Measurements from ENCODE around the gene KLHDC8A. TPM values are rescaled to one million over a fixed set of nuclear protein-coding genes. Genes with fewer than 3 reads are reported as not detected.
"Not testable (repeated sequence)": the region's sequence is repeated elsewhere in the genome, so short reads cannot be mapped to it uniquely, and the experiment has no call there.

KLHDC8A gene
- total and polyA plus RNA-seq, 2 donors (not counting 3 experiments of a cell fraction or from before 2014, with no cell fraction given): not detected

DNA sequence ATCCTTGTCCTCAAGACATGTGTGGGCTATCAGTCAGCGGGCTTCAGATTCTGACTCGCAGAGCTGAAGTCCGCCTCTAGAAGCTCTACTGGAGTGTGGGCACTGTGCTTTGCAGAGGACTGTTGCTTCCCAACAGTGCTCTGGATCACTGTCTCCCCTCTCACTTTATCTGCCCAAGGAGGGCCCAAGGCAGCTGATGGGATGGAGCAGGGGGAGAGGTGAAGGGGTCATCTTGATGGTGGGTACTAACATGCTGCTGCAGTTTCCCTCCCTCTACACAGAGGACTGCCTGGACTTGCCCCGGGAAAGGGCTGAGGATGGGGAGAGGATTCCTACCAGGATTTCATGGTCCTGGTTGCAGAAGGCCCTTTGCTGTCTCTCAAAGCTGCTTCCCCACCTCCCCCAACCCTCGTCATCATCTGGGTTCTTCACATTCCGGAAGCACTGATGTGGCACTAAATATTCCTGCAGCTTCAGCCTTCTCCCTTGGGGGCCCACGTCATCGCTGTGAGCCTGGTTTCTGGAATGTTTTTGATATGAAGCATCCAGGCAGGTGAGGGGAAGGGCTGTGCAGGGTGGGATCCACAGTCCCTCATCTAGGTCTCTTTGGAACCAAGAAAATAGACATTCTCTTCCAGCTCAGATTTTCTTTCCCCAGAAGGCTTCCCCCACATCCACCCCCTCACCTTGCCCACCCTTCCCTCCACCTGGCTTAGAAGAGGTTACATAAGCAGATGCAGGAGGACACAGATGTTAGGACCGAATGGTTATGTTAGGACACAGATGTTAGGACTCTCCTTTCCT lies 58.3 kb downstream of the KLHDC8A start:
- TF ChIP-seq FOS (IDR thresholded peaks at IDR 0.05; ENCODE audit: borderline replicate concordance, insufficient read depth, low read length) (no peak), JUN (IDR thresholded peaks at IDR 0.05; ENCODE audit: borderline replicate concordance, insufficient read depth, insufficient read length, low read depth) (peak; percentile 40)
- FAIRE-seq: peak; percentile 85

DNA sequence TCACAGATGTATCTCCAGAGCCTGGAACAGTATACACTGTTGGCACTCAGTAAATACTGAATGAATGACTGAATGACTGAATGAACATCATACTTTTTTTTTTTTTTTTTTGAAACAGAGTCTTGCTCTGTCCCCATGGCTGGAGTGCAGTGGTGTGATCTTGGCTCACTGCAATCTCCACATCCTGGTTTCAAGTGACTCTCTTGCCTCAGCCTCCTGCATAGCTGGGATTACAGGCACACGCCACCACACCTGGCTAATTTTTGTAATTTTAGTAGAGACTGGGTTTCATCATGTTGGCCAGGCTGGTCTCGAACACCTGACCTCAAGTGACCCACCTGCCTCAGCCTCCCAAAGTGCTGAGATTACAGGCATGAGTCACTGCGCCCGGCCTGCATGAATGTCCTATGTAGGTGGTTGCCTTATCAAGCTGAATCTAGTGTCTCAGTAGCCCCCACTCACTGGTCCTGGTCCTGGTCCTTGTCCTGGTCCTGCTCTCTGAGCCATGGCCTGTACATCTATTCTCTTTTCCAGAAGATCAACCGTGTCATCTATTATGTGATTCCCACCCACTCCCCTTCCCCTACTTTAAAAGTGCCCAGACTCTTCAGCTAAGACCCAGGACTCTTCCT lies 59.1 kb downstream of the KLHDC8A start:
- H4K20me1 ChIP-seq (replicated peaks; ENCODE audit: control insufficient read depth, extremely low read depth, insufficient read depth, low read length); POLR2A ChIA-PET; H3K4me3 ChIP-seq (replicated peaks in 1 of 3; ENCODE audit: insufficient read depth in 1 of 3, low read depth in 1 of 3, low read length in 3 of 3); H3K4me2 ChIP-seq (ENCODE audit: insufficient read depth, low read length); H3K36me3 ChIP-seq (ENCODE audit: control insufficient read depth in 2 of 2, extremely low read depth in 1 of 2, insufficient read depth in 2 of 2, low read length in 2 of 2); H3K79me2 ChIP-seq (ENCODE audit: control insufficient read depth, insufficient read depth, low read length); BruUV-seq (replicated peaks); dilution Hi-C loops (cut with MboI; ENCODE audit: extremely low pct_ligation_motif_present, low sequenced_read_pairs); DNase-seq (ENCODE audit: low read depth, low spot score); H3K9ac ChIP-seq (replicated peaks; ENCODE audit: extremely low read depth, insufficient read depth, low read length); H3K9me1 ChIP-seq (replicated peaks; ENCODE audit: control insufficient read depth, extremely low read depth, insufficient read depth, low read length); intact Hi-C loops (cut with micrococcal nuclease); H3K9me3 ChIP-seq (replicated peaks; ENCODE audit: control insufficient read depth, insufficient read depth, low read length); H3K27me3 ChIP-seq (ENCODE audit: control insufficient read depth in 2 of 2, insufficient read depth in 2 of 2, low read length in 2 of 2); H2AFZ ChIP-seq (ENCODE audit: low read depth, low read length): not testable (repeated sequence)
- peak; percentile 76 for FAIRE-seq
- CTCF ChIA-PET: interaction anchor here (1.0 to 6.9 kb wide), 5 partner anchors 13 to 45 kb away, joined by 3 to 49 read pairs (median 7); partner anchors contain the start of gene NUAK2
- Histone ChIP-seq H3K4me1 (ENCODE audit: control insufficient read depth, extremely low read depth, insufficient read depth, low read length) (peaks cover 30% of the 10 kb centered on the region), H3K27ac (ENCODE audit: insufficient read depth, low read depth, low read length) (peak overlapping the region; percentile 52)

More for the DNA sequence above, 58.3 kb downstream of the KLHDC8A start:
- peaks cover 28% of the 10 kb centered on the region for H3K4me1 ChIP-seq (ENCODE audit: control insufficient read depth, extremely low read depth, insufficient read depth, low read length)
- H4K20me1 ChIP-seq (replicated peaks; ENCODE audit: control insufficient read depth, extremely low read depth, insufficient read depth, low read length): no peaks in the 10 kb centered on the region
- H3K9me3 ChIP-seq (replicated peaks; ENCODE audit: control insufficient read depth, insufficient read depth, low read length): no peaks in the 10 kb centered on the region
- H3K36me3 ChIP-seq (ENCODE audit: control insufficient read depth in 2 of 2, extremely low read depth in 1 of 2, insufficient read depth in 2 of 2, low read length in 2 of 2): peaks cover 0 to 4% of the 10 kb centered on the region in 2 experiments
- H3K9ac ChIP-seq (replicated peaks; ENCODE audit: extremely low read depth, insufficient read depth, low read length): no peak overlapping the region
- H3K4me2 ChIP-seq (ENCODE audit: insufficient read depth, low read length): peak overlapping the region; percentile 6
- DNase-seq (ENCODE audit: low read depth, low spot score): peak; percentile 40
- no peak overlapping the region for H3K4me3 ChIP-seq (replicated peaks in 1 of 3; ENCODE audit: insufficient read depth in 1 of 3, low read depth in 1 of 3, low read length in 3 of 3)
- H3K27ac ChIP-seq (ENCODE audit: insufficient read depth, low read depth, low read length): peak overlapping the region; percentile 52
- no peaks in the 10 kb centered on the region for H3K79me2 ChIP-seq (ENCODE audit: control insufficient read depth, insufficient read depth, low read length)
- no peaks in the 10 kb centered on the region for H3K27me3 ChIP-seq (ENCODE audit: control insufficient read depth in 2 of 2, insufficient read depth in 2 of 2, low read length in 2 of 2)
- CTCF ChIA-PET: interaction anchor here (1.0 to 6.9 kb wide), 5 partner anchors 14 to 44 kb away, joined by 3 to 49 read pairs (median 7); partner anchors contain the start of gene NUAK2
- intact Hi-C loops (cut with micrococcal nuclease): no loop called here
- H3K9me1 ChIP-seq (replicated peaks; ENCODE audit: control insufficient read depth, extremely low read depth, insufficient read depth, low read length): no peaks in the 10 kb centered on the region
- dilution Hi-C loops (cut with MboI; ENCODE audit: extremely low pct_ligation_motif_present, low sequenced_read_pairs): no loop called here
- peak overlapping the region; percentile 12 for H2AFZ ChIP-seq (ENCODE audit: low read depth, low read length)
- POLR2A ChIA-PET: no interaction called here
- no TSS peak for BruUV-seq (replicated peaks)
